Loucy (cell line): ENCODE results near the gene APOBEC3A.
"Not testable (repeated sequence)": the region's sequence is repeated elsewhere in the genome, so short reads cannot be mapped to it uniquely, and the experiment has no call there.

ENCODE experiments used
- H2AFZ ChIP-seq: fragments of 200-600 bp; sonication (generic); 2 replicates; pipeline ENCODE4 v1.6.0; 2016; ENCODE audit warnings: antibody characterized with exemption, mild to moderate bottlenecking, low read length, moderate library complexity
- H3F3A ChIP-seq: fragments of 200-600 bp; 2 replicates; pipeline ENCODE4 v1.6.0; 2016; ENCODE audit warnings: antibody characterized with exemption, low read depth, mild to moderate bottlenecking
- H3K27me3 ChIP-seq: fragments of 200-600 bp; sonication (generic); 2 replicates; pipeline ENCODE4 v1.6.1; 2014; ENCODE audit warnings: low read length, mild to moderate bottlenecking; ENCODE audit not compliant: insufficient read depth, poor library complexity, severe bottlenecking
- H3K36me3 ChIP-seq: fragments of 200-600 bp; sonication (generic); 2 replicates; pipeline ENCODE4 v1.6.1; 2016; ENCODE audit warnings: low read length; ENCODE audit not compliant: insufficient read depth
- H3K4me1 ChIP-seq: fragments of 200-600 bp; sonication (generic); 2 replicates; pipeline ENCODE4 v1.5.1; 2014; ENCODE audit warnings: low read length, mild to moderate bottlenecking; ENCODE audit not compliant: insufficient read depth, poor library complexity, severe bottlenecking
- H3K4me2 ChIP-seq: fragments of 200-600 bp; sonication (generic); 2 replicates; pipeline ENCODE4 v1.6.0; 2014; ENCODE audit warnings: antibody characterized with exemption, low read length, low read depth, mild to moderate bottlenecking; ENCODE audit not compliant: poor library complexity, severe bottlenecking
- H3K4me3 ChIP-seq: fragments of 200-600 bp; sonication (generic); 2 replicates; pipeline ENCODE4 v1.5.1; 2014; ENCODE audit warnings: low read length, mild to moderate bottlenecking, mixed read lengths; ENCODE audit not compliant: poor library complexity, severe bottlenecking
- H3K79me2 ChIP-seq: fragments of 200-600 bp; sonication (generic); 2 replicates; pipeline ENCODE4 v1.6.1; 2014; ENCODE audit warnings: low read length; ENCODE audit not compliant: insufficient read depth
- H3K9ac ChIP-seq: fragments of 200-600 bp; sonication (generic); 2 replicates; pipeline ENCODE4 v1.6.0; 2014; ENCODE audit warnings: mild to moderate bottlenecking, low read depth, low read length, moderate library complexity; ENCODE audit not compliant: poor library complexity, severe bottlenecking
- H3K9me2 ChIP-seq: fragments of 200-600 bp; sonication (generic); replicated peaks from 2 replicates; pipeline ENCODE4 v1.6.1; 2016; ENCODE audit warnings: low read depth, low read length, mixed read lengths
- H3K9me3 ChIP-seq: fragments of 200-600 bp; sonication (generic); 2 replicates; pipeline ENCODE4 v1.6.1; 2014; ENCODE audit warnings: mild to moderate bottlenecking, antibody characterized with exemption, low read length, low read depth; ENCODE audit not compliant: insufficient read depth
- H4K20me1 ChIP-seq: fragments of 200-600 bp; sonication (generic); 2 replicates; pipeline ENCODE4 v1.6.0; 2014; ENCODE audit warnings: antibody characterized with exemption, low read length, mild to moderate bottlenecking; ENCODE audit not compliant: insufficient read depth, poor library complexity, severe bottlenecking
- CTCF ChIP-seq: fragments of 200-600 bp; sonication (generic); conservative IDR thresholded peaks from 2 replicates; pipeline ENCODE4 v1.5.1; 2014; ENCODE audit warnings: mild to moderate bottlenecking, antibody characterized with exemption, low read length
- EZH2phosphoT487 ChIP-seq: fragments of 200-600 bp; IDR thresholded peaks from 2 replicates; pipeline ENCODE4 v1.6.1; 2018; ENCODE audit warnings: antibody characterized with exemption, mild to moderate bottlenecking, moderate library complexity, borderline replicate concordance

The APOBEC3A gene

GRCh38 chr22:38943201-38943600, 14.2 kb upstream of the APOBEC3A start:
- Histone ChIP-seq H3K4me2 (no peak overlapping the region), H3F3A (no peaks in the 10 kb centered on the region), H3K9me3 (no peaks in the 10 kb centered on the region), H3K9ac (no peak overlapping the region), H3K36me3 (no peaks in the 10 kb centered on the region), H4K20me1 (no peaks in the 10 kb centered on the region), H3K27me3 (no peaks in the 10 kb centered on the region), H3K4me1 (peaks cover 8% of the 10 kb centered on the region), H3K4me3 (no peak overlapping the region), H3K9me2 (no peaks in the 10 kb centered on the region), H3K79me2 (no peaks in the 10 kb centered on the region), H2AFZ (peak overlapping the region; percentile 5; the same call in 1 of the 2 replicates)
- TF ChIP-seq EZH2phosphoT487, result no peak
- no peak for TF ChIP-seq CTCF

GRCh38 chr22:38943882-38944281, 13.5 kb upstream of the APOBEC3A start:
- Histone ChIP-seq H3K4me1 (peaks cover 8% of the 10 kb centered on the region), H3K9ac (no peak overlapping the region)

GRCh38 chr22:38944653-38945052, 12.8 kb upstream of the APOBEC3A start:
- H3K4me1 ChIP-seq, result peaks cover 8% of the 10 kb centered on the region
- H3K9me3 ChIP-seq, result no peaks in the 10 kb centered on the region
- no peak overlapping the region for H2AFZ ChIP-seq
- H3K27me3 ChIP-seq, result no peaks in the 10 kb centered on the region
- H3K9me2 ChIP-seq, result no peaks in the 10 kb centered on the region
- H3K4me2 ChIP-seq, result no peak overlapping the region
- H3K4me3 ChIP-seq, result no peak overlapping the region
- no peaks in the 10 kb centered on the region for H4K20me1 ChIP-seq
- no peak for TF ChIP-seq CTCF
- H3K36me3 ChIP-seq, result no peaks in the 10 kb centered on the region
- H3K9ac ChIP-seq, result no peak overlapping the region
- no peaks in the 10 kb centered on the region for H3F3A ChIP-seq
- H3K79me2 ChIP-seq, result no peaks in the 10 kb centered on the region

More at GRCh38 chr22:38943882-38944281, 13.5 kb upstream of the APOBEC3A start:
- no peaks in the 10 kb centered on the region for H4K20me1 ChIP-seq
- no peaks in the 10 kb centered on the region for H3K9me3 ChIP-seq
- H3K27me3 ChIP-seq, result no peaks in the 10 kb centered on the region
- no peak overlapping the region for H3K4me2 ChIP-seq
- H3F3A ChIP-seq, result no peaks in the 10 kb centered on the region
- H2AFZ ChIP-seq, result no peak overlapping the region
- H3K9me2 ChIP-seq, result no peaks in the 10 kb centered on the region
- no peaks in the 10 kb centered on the region for H3K36me3 ChIP-seq
- no peaks in the 10 kb centered on the region for H3K79me2 ChIP-seq
- TF ChIP-seq CTCF, result no peak
- no peak for TF ChIP-seq EZH2phosphoT487
- no peak overlapping the region for H3K4me3 ChIP-seq

GRCh38 chr22:38945706-38946338, 11.6 kb upstream of the APOBEC3A start:
- H3K4me1 ChIP-seq, H3K9me3 ChIP-seq, H3K79me2 ChIP-seq, H3K4me3 ChIP-seq, H2AFZ ChIP-seq, H3K36me3 ChIP-seq, H3K4me2 ChIP-seq, H3K9me2 ChIP-seq, H3F3A ChIP-seq, H4K20me1 ChIP-seq, H3K27me3 ChIP-seq, H3K9ac ChIP-seq: not testable (repeated sequence)
